Esophagus muscularis mucosa (tissue), 4 donors: ENCODE results near the gene RNF183. TPM values are rescaled to one million over a fixed set of nuclear protein-coding genes. Genes with fewer than 3 reads are reported as not detected.

Experiments used
- DNase-seq: peaks from one replicate; pipeline ENCODE4 v3.0.0-alpha.2; 2017; ENCODE audit errors: extremely low spot score
- H3K27ac ChIP-seq, 4 donors: fragments of 200-600 bp; sonication (generic); replicated peaks in 1 of 4; 1 replicate in 3 of 4; 2 replicates in 1 of 4; pipeline ENCODE4 v1.5.1; 2016 to 2019; ENCODE audit warnings: mild to moderate bottlenecking in 1 of 4
- H3K27me3 ChIP-seq, 4 donors: fragments of 200-600 bp; sonication (generic); one replicate each; pipeline versions ENCODE4 v1.5.1 to v1.6.0; 2016 to 2019
- H3K36me3 ChIP-seq, 4 donors: fragments of 200-600 bp; sonication (generic); one replicate each; pipeline ENCODE4 v1.5.1; 2016 to 2019
- H3K4me1 ChIP-seq, 4 donors: fragments of 200-600 bp; sonication (generic); one replicate each; pipeline ENCODE4 v1.5.1; 2016 to 2019
- H3K4me3 ChIP-seq, 4 donors: fragments of 200-600 bp; sonication (generic); 1 replicate in 2 of 4; 2 replicates in 2 of 4; pipeline ENCODE4 v1.5.1; 2016 to 2019; ENCODE audit warnings: mild to moderate bottlenecking in 4 of 4, moderate library complexity in 1 of 4
- H3K9me3 ChIP-seq, 4 donors: fragments of 200-600 bp; sonication (generic); 1 replicate in 3 of 4; 2 replicates in 1 of 4; pipeline ENCODE4 v1.5.1; 2016 to 2019
- EP300 ChIP-seq: sonication (generic); formaldehyde crosslinking; IDR thresholded peaks from one replicate; pipeline ENCODE4 v1.6.1; 2017; ENCODE audit warnings: antibody characterized with exemption
- POLR2A ChIP-seq: fragments of 450-650 bp; IDR thresholded peaks from one replicate; pipeline ENCODE4 v1.6.1; 2017; ENCODE audit warnings: antibody characterized with exemption, moderate library complexity, mild to moderate bottlenecking, low read depth
- POLR2AphosphoS5 ChIP-seq, 2 donors: sonication (generic); formaldehyde crosslinking; IDR thresholded peaks; one replicate each; pipeline ENCODE4 v1.6.1; 2017; ENCODE audit warnings: antibody characterized with exemption in 2 of 2
- WGBS: methylation state at CpG from one replicate; pipeline ENCODE4 v1.1.5; 2018; 5-methylcytosine and 5-hydroxymethylcytosine counted together
- intact Hi-C: fragments of 100-400 bp; cut with DNase I; formaldehyde crosslinking; loops from one replicate; pipeline ENCODE4 v1.15.1; 2023
- total RNA-seq, 4 donors: library from RNA; depleted of rRNA; stranded (reverse); fragments of >200 nt; gene quantifications; one replicate each; pipeline versions ENCODE4 v1.1.0 to v1.2.1, GENCODE V29; 2016
- TF ChIP-seq, protein P1 (sequence below), 3 experiments: fragments of 200-600 bp in 2 of 3; fragments of 450-650 bp in 1 of 3; sonication (generic) in 2 of 3; IDR thresholded peaks; one replicate each; pipeline ENCODE4 v1.5.1; 2017 to 2019; ENCODE audit warnings: antibody characterized with exemption in 3 of 3, mild to moderate bottlenecking in 2 of 3, moderate library complexity in 1 of 3

Gene RNF183, protein sequence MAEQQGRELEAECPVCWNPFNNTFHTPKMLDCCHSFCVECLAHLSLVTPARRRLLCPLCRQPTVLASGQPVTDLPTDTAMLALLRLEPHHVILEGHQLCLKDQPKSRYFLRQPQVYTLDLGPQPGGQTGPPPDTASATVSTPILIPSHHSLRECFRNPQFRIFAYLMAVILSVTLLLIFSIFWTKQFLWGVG
- total RNA-seq: not detected

DNA sequence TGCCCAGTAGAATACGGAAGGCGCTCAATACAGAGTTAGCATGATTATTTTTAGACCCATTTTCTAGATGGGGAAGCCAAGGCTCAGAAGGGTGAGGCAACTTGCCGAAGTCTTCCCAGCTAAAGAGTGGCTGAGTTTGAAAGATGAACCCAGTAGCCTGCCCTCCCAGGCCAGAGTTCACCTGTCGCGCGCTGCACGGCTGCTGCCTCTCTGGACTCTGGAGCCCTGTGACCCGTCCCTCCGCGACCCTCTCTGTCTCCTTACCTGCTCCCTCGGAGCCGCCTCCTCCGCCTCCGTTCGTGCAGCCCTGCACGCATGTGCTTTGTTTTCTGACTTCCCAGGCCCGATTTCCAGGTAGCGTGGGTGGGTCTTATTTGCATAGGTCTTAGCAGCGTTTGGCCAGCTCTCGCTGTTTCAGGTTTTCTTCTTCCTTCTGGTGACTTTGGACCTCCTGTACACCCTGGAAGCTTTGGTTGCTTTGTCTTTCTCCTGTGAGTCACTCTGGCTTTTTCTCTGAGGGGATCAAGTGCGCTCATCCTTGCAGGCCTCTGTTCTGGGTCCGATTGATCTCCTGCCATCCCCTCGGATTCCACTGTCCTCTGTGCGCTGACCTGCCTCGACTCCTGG, at the start of gene RNF183:
RNF183 (minus strand) TSS at position 585 of the 627 bp plus-strand sequence. CDS start 5,192 bp downstream, outside the sequence.
- WGBS: 77% methylated on average over 25 of the region's 25 CpGs
- no peak for DNase-seq
- H3K9me3 ChIP-seq: no peaks in the 10 kb centered on the region
- H3K4me1 ChIP-seq: no peaks in the 10 kb centered on the region
- H3K27me3 ChIP-seq: peaks cover 0 to 7% (median 0%) of the 10 kb centered on the region in 4 donors
- no peak for TF ChIP-seq POLR2AphosphoS5 (IDR thresholded peaks at IDR 0.05)
- TF ChIP-seq, protein P1, sequence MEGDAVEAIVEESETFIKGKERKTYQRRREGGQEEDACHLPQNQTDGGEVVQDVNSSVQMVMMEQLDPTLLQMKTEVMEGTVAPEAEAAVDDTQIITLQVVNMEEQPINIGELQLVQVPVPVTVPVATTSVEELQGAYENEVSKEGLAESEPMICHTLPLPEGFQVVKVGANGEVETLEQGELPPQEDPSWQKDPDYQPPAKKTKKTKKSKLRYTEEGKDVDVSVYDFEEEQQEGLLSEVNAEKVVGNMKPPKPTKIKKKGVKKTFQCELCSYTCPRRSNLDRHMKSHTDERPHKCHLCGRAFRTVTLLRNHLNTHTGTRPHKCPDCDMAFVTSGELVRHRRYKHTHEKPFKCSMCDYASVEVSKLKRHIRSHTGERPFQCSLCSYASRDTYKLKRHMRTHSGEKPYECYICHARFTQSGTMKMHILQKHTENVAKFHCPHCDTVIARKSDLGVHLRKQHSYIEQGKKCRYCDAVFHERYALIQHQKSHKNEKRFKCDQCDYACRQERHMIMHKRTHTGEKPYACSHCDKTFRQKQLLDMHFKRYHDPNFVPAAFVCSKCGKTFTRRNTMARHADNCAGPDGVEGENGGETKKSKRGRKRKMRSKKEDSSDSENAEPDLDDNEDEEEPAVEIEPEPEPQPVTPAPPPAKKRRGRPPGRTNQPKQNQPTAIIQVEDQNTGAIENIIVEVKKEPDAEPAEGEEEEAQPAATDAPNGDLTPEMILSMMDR (IDR thresholded peaks at IDR 0.05): no peak
- no peak for TF ChIP-seq POLR2A
- TF ChIP-seq EP300: no peak
- H3K27ac ChIP-seq: no peak within 1 kb of the TSS
- no peaks in the 10 kb centered on the region for H3K36me3 ChIP-seq
- intact Hi-C loops: loop anchor here (10.0 kb wide), 1 partner anchor 102 kb away; the partner anchor contains the start of gene ALAD
- no peak within 1 kb of the TSS for H3K4me3 ChIP-seq

DNA sequence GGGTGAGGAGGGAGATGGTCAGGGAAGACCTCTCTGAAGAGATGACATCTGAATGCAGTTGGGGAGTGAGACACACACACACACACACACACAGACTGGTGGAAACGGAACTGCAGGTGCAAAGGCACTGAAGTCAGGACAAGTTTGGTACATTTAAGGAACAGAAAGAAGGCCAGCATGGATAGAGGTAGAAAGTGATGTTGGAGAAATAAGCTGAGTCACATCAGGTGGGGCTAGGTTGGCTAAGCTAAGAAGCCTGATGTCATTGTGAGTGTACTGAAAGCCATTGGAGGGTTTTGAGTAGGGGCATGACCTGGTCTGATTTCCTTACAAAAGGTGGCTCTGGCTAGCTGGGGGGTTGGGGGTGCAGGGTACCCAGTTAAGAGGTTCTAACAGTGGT, 49.2 kb upstream of the RNF183 start:
- Histone ChIP-seq H3K27me3 (peaks cover 0 to 68% (median 10%) of the 10 kb centered on the region in 4 donors), H3K4me3 (no peak overlapping the region), H3K9me3 (no peaks in the 10 kb centered on the region), H3K36me3 (no peaks in the 10 kb centered on the region), H3K4me1 (peaks cover 0 to 16% (median 15%) of the 10 kb centered on the region in 4 donors), H3K27ac (no peak overlapping the region)
- intact Hi-C loops: no loop called here
- TF ChIP-seq POLR2A (no peak), POLR2AphosphoS5 (IDR thresholded peaks at IDR 0.05) (no peak), EP300 (no peak)
- TF ChIP-seq, protein P1 (IDR thresholded peaks at IDR 0.05): no peak
- WGBS: 73% methylated on average over 1 of the region's 1 CpG
- no peak for DNase-seq

DNA sequence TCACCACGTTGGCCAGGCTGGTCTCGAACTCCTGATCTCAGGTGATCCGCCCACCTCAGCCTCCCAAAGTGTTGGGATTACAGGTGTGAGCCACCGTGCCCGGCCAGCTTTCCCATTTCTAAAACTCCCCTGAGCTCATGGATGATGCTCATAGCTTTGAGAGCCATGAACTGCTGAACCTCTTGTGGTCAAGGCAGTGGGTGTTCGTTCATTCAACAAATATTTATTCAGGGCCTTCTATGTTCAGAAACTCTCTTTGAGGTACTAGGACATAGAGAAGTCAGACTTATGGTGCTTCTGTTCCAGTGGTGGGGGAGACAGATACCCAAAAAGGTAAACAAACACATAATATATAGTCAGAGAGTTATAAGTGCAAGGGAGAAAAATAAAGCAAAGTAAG, 48.8 kb upstream of the RNF183 start:
- no peaks in the 10 kb centered on the region for H3K36me3 ChIP-seq
- TF ChIP-seq, protein P1 (IDR thresholded peaks at IDR 0.05): no peak
- no peak for TF ChIP-seq POLR2A
- TF ChIP-seq EP300: no peak
- TF ChIP-seq POLR2AphosphoS5 (IDR thresholded peaks at IDR 0.05): no peak
- peaks cover 0 to 16% (median 15%) of the 10 kb centered on the region in 4 donors for H3K4me1 ChIP-seq
- no peak overlapping the region for H3K4me3 ChIP-seq
- no peak for DNase-seq
- H3K27ac ChIP-seq: no peak overlapping the region
- intact Hi-C loops: no loop called here
- no peaks in the 10 kb centered on the region for H3K9me3 ChIP-seq
- peaks cover 0 to 68% (median 10%) of the 10 kb centered on the region in 4 donors for H3K27me3 ChIP-seq
- WGBS: 78% methylated on average over 5 of the region's 6 CpGs

DNA sequence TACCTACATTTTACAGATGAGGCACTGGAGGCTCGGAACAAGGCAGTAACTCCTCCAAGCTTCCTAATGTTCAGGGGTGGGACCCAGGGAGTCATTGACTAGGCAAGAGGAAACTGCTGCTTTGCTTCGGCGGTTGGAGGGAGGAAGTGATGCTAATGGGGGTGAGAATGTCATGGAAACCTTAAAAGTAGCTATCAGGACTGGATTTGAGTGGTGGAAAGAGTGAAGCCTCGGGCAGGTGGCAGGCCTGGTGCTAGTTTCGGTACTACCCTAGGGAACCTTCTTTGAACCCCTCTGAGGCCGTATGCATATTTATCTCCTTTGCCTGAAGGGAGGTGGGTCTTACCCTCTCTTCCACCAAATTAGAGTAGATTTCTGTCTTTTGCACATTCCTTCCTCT, 47.8 kb upstream of the RNF183 start:
- Histone ChIP-seq H3K27me3 (peaks cover 0 to 63% (median 10%) of the 10 kb centered on the region in 4 donors), H3K9me3 (no peaks in the 10 kb centered on the region), H3K36me3 (no peaks in the 10 kb centered on the region), H3K4me3 (no peak overlapping the region), H3K4me1 (peaks cover 0 to 16% (median 15%) of the 10 kb centered on the region in 4 donors), H3K27ac (no peak overlapping the region)
- TF ChIP-seq EP300 (no peak), POLR2AphosphoS5 (IDR thresholded peaks at IDR 0.05) (no peak), POLR2A (no peak)
- TF ChIP-seq, protein P1 (IDR thresholded peaks at IDR 0.05): no peak
- DNase-seq: no peak
- WGBS: 51% methylated on average over 6 of the region's 6 CpGs
- intact Hi-C loops: no loop called here
